ENCODE data around the gene KRT6B. TPM values are rescaled to one million over a fixed set of nuclear protein-coding genes. Genes with fewer than 3 reads are reported as not detected.

KRT6B gene
- total RNA-seq, 1 experiment from 2014 or later: not detected

DNA sequence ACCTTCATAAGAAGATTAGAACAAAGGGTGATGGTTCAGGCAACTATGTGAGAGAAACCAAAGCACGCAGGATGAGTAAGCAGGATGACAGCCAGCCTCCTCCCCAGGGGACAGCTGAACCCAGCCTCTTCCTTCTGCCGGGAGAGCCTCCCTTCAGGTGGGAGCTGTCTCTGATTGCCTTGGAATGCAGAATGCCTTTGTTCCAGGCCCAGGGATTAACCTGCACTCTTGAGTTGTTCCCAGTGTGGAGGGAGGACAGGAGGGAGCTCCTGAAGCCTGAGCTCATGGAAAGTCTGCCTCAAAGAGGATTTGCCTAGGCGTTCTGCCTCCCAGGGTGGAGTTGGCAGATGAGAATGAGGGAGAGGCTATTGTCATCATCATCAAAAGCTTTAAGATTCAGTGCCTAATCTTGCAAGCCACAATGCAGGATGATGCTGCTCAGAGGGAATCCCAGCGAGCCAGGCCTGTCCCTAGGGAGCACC, 44.7 kb upstream of the KRT6B start:
- H3K36me3 ChIP-seq (ENCODE audit: control insufficient read depth, insufficient read depth, low read length): no peaks in the 10 kb centered on the region
- H3K4me3 ChIP-seq (ENCODE audit: low read depth, low read length): no peak overlapping the region
- intact Hi-C loops (cut with micrococcal nuclease; ENCODE audit: unreplicated experiment): no loop called here
- no peaks in the 10 kb centered on the region for H3K36me3 Mint-ChIP-seq (ENCODE audit: insufficient read depth, unreplicated experiment)
- TF ChIP-seq, protein P1, sequence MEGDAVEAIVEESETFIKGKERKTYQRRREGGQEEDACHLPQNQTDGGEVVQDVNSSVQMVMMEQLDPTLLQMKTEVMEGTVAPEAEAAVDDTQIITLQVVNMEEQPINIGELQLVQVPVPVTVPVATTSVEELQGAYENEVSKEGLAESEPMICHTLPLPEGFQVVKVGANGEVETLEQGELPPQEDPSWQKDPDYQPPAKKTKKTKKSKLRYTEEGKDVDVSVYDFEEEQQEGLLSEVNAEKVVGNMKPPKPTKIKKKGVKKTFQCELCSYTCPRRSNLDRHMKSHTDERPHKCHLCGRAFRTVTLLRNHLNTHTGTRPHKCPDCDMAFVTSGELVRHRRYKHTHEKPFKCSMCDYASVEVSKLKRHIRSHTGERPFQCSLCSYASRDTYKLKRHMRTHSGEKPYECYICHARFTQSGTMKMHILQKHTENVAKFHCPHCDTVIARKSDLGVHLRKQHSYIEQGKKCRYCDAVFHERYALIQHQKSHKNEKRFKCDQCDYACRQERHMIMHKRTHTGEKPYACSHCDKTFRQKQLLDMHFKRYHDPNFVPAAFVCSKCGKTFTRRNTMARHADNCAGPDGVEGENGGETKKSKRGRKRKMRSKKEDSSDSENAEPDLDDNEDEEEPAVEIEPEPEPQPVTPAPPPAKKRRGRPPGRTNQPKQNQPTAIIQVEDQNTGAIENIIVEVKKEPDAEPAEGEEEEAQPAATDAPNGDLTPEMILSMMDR (IDR thresholded peaks at IDR 0.05; ENCODE audit: insufficient read depth in 1 of 2, low read depth in 1 of 2, low read length in 1 of 2, severe bottlenecking in 1 of 2, unreplicated experiment in 1 of 2): no peak
- ChIA-PET POLR2A (no interaction called here), CTCF (no interaction called here)
- no TSS peak for BruUV-seq (replicated peaks)
- peaks cover 18% of the 10 kb centered on the region for H3K4me1 ChIP-seq
- peak in 1 of 2 experiments; percentile 53 for DNase-seq
- peaks cover 6% of the 10 kb centered on the region for H3K9me3 Mint-ChIP-seq (ENCODE audit: unreplicated experiment)
- peaks cover 7% of the 10 kb centered on the region for H3K4me1 Mint-ChIP-seq (ENCODE audit: low read depth, unreplicated experiment)
- no peaks in the 10 kb centered on the region for H3K9me3 ChIP-seq
- H3K27me3 Mint-ChIP-seq (ENCODE audit: insufficient read depth, unreplicated experiment): peaks cover 6% of the 10 kb centered on the region
- H3K27me3 ChIP-seq (replicated peaks; ENCODE audit: control insufficient read depth, insufficient read depth, low read length): no peaks in the 10 kb centered on the region
- no peak overlapping the region for H3K27ac Mint-ChIP-seq (ENCODE audit: unreplicated experiment)
- no peak overlapping the region for H3K4me3 Mint-ChIP-seq (ENCODE audit: unreplicated experiment)

DNA sequence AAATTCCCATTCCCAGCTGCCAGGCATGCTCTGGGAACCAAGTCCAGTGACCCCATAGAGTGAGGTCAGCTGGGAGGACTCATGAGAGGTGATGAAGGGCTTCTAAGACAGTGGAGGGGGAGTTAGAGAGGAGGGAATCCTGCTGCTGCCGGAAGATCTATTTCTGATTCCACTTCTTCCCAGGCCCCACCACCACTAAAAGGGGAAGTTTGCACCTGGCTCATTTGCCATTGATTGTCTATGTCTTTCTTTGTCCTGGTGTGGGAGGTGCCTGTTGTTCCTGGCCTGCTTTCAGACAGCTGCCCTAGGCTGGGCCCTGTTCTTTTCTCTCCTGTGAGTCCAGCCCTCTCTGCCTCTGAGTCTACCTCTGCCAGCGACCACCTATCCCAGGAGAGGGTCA, 44.1 kb upstream of the KRT6B start:
- H3K36me3 ChIP-seq (ENCODE audit: control insufficient read depth, insufficient read depth, low read length): no peaks in the 10 kb centered on the region
- peaks cover 7% of the 10 kb centered on the region for H3K4me1 Mint-ChIP-seq (ENCODE audit: low read depth, unreplicated experiment)
- peaks cover 4% of the 10 kb centered on the region for H3K9me3 Mint-ChIP-seq (ENCODE audit: unreplicated experiment)
- H3K4me3 ChIP-seq (ENCODE audit: low read depth, low read length): no peak overlapping the region
- intact Hi-C loops (cut with micrococcal nuclease; ENCODE audit: unreplicated experiment): no loop called here
- CTCF ChIA-PET: interaction anchor here (1.1 kb wide), 1 partner anchor 100 kb away, joined by 4 read pairs; no protein-coding TSS in a partner anchor
- TF ChIP-seq, protein P1 (IDR thresholded peaks at IDR 0.05; ENCODE audit: insufficient read depth in 1 of 2, low read depth in 1 of 2, low read length in 1 of 2, severe bottlenecking in 1 of 2, unreplicated experiment in 1 of 2): no peak
- POLR2A ChIA-PET: no interaction called here
- H3K4me1 ChIP-seq: peaks cover 18% of the 10 kb centered on the region
- H3K27me3 Mint-ChIP-seq (ENCODE audit: insufficient read depth, unreplicated experiment): peaks cover 11% of the 10 kb centered on the region
- no peak overlapping the region for H3K4me3 Mint-ChIP-seq (ENCODE audit: unreplicated experiment)
- no peaks in the 10 kb centered on the region for H3K27me3 ChIP-seq (replicated peaks; ENCODE audit: control insufficient read depth, insufficient read depth, low read length)
- H3K9me3 ChIP-seq: no peaks in the 10 kb centered on the region
- H3K36me3 Mint-ChIP-seq (ENCODE audit: insufficient read depth, unreplicated experiment): no peaks in the 10 kb centered on the region
- BruUV-seq (replicated peaks): no TSS peak
- no peak overlapping the region for H3K27ac Mint-ChIP-seq (ENCODE audit: unreplicated experiment)
- no peak for DNase-seq

DNA sequence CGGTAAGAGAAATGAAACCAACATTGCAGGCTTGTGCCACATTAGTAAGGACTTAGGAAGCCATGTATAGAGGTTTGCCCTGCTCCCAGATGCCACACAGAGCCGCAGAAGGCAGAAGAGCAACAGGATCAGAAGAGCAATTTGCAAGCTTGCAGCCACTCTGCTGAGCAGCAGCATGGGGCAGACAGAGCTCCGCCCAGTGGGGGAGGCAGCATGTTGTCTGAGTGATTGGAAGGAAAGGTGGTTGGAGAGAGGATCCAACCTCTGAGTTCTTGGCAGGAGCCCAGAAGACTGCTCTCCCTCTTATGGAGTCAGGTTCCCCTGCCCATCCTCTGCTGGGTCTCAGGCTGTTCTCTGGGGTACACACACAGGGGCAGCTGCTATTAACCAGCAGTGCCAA, 43.4 kb upstream of the KRT6B start:
- Mint-ChIP-seq H3K27me3 (ENCODE audit: insufficient read depth, unreplicated experiment) (peaks cover 14% of the 10 kb centered on the region), H3K4me3 (ENCODE audit: unreplicated experiment) (no peak overlapping the region), H3K27ac (ENCODE audit: unreplicated experiment) (no peak overlapping the region), H3K36me3 (ENCODE audit: insufficient read depth, unreplicated experiment) (no peaks in the 10 kb centered on the region), H3K4me1 (ENCODE audit: low read depth, unreplicated experiment) (peaks cover 7% of the 10 kb centered on the region), H3K9me3 (ENCODE audit: unreplicated experiment) (no peaks in the 10 kb centered on the region)
- ChIA-PET POLR2A (no interaction called here), CTCF (interaction anchor here (0.6 to 1.1 kb wide), 3 partner anchors 26 to 152 kb away, joined by 3 to 4 read pairs (median 3); no protein-coding TSS in a partner anchor)
- H3K27me3 ChIP-seq (replicated peaks; ENCODE audit: control insufficient read depth, insufficient read depth, low read length): no peaks in the 10 kb centered on the region
- TF ChIP-seq, protein P1 (IDR thresholded peaks at IDR 0.05; ENCODE audit: insufficient read depth in 1 of 2, low read depth in 1 of 2, low read length in 1 of 2, severe bottlenecking in 1 of 2, unreplicated experiment in 1 of 2): no peak
- H3K9me3 ChIP-seq: no peaks in the 10 kb centered on the region
- peaks cover 18% of the 10 kb centered on the region for H3K4me1 ChIP-seq
- H3K4me3 ChIP-seq (ENCODE audit: low read depth, low read length): no peak overlapping the region
- no TSS peak for BruUV-seq (replicated peaks)
- H3K36me3 ChIP-seq (ENCODE audit: control insufficient read depth, insufficient read depth, low read length): no peaks in the 10 kb centered on the region
- DNase-seq: peak in 1 of 2 experiments; percentile 17
- intact Hi-C loops (cut with micrococcal nuclease; ENCODE audit: unreplicated experiment): no loop called here

Measured in Caco-2 (cell line).